Naive thymus-derived CD4-positive, alpha-beta T cell (primary cell): ENCODE data around the gene SLC4A9. TPM values are rescaled to one million over a fixed set of nuclear protein-coding genes. Genes with fewer than 3 reads are reported as not detected.
A peak's percentile ranks its signal among the peaks of the same experiment; 100 is the strongest.

ENCODE experiments used
- ATAC-seq: fragments of 150-1000 bp; cut with Tn5 transposase; 2 replicates; pipeline ENCODE4 v1.10.0; 2021; ENCODE audit warnings: mild to moderate bottlenecking, moderate library complexity
- CTCF ChIA-PET: fragments of 350-600 bp; sonication (Branson Sonifier 250); formaldehyde crosslinking; loops from one replicate; lab custom pipeline; 2021; ENCODE audit warnings: antibody characterized with exemption; lab: Charles Lee
- POLR2A ChIA-PET: fragments of 350-600 bp; sonication (Branson Sonifier 250); formaldehyde crosslinking; loops from one replicate; lab custom pipeline; 2021; ENCODE audit warnings: antibody characterized with exemption, inconsistent platforms; lab: Charles Lee
- DNase-seq, 9 donors: peaks; one replicate each; pipeline versions ENCODE4 v3.0.0 to v3.0.0-alpha.2; 2020 to 2022; ENCODE audit warnings: mixed read lengths in 1 of 9
- H3K27ac ChIP-seq: one replicate; pipeline ENCODE4 v1.7.0; 2013; ENCODE audit warnings: mild to moderate bottlenecking, low read depth, low read length, moderate library complexity
- H3K27me3 ChIP-seq, 2 donors: one replicate each; pipeline ENCODE4 v1.7.0; 2013; ENCODE audit warnings: low read length in 2 of 2, mild to moderate bottlenecking in 2 of 2, moderate library complexity in 2 of 2; ENCODE audit not compliant: control insufficient read depth in 2 of 2, insufficient read depth in 2 of 2
- H3K36me3 ChIP-seq, 3 experiments: 1 replicate in 2 of 3; 2 replicates in 1 of 3; pipeline ENCODE4 v1.7.0; 2013; ENCODE audit warnings: low read length in 3 of 3, mild to moderate bottlenecking in 3 of 3, moderate library complexity in 1 of 3; ENCODE audit not compliant: insufficient read depth in 3 of 3, control insufficient read depth in 2 of 3
- H3K4me1 ChIP-seq, 2 donors: one replicate each; pipeline ENCODE4 v1.7.0; 2013; ENCODE audit warnings: low read length in 2 of 2, mild to moderate bottlenecking in 2 of 2, moderate library complexity in 1 of 2; ENCODE audit not compliant: control insufficient read depth in 2 of 2, insufficient read depth in 2 of 2
- H3K4me3 ChIP-seq: 2 replicates; pipeline ENCODE4 v1.7.0; 2013; ENCODE audit warnings: mild to moderate bottlenecking, low read length
- H3K9me3 ChIP-seq, 3 experiments: 1 replicate in 2 of 3; 2 replicates in 1 of 3; pipeline ENCODE4 v1.7.0; 2013; ENCODE audit warnings: low read length in 3 of 3; ENCODE audit not compliant: control insufficient read depth in 2 of 3
- H3K27ac Mint-ChIP-seq, 9 donors: one replicate each; pipeline ENCODE4 v1.8.0; 2020 to 2022; ENCODE audit warnings: mixed read lengths in 9 of 9, mild to moderate bottlenecking in 8 of 9, moderate library complexity in 5 of 9, inconsistent platforms in 2 of 9
- H3K27me3 Mint-ChIP-seq, 5 donors: one replicate each; pipeline ENCODE4 v1.8.0; 2021 to 2022; ENCODE audit warnings: mixed read lengths in 5 of 5, mild to moderate bottlenecking in 1 of 5
- H3K36me3 Mint-ChIP-seq, 5 donors: one replicate each; pipeline ENCODE4 v1.8.0; 2020 to 2022; ENCODE audit warnings: mixed read lengths in 5 of 5, mild to moderate bottlenecking in 3 of 5, inconsistent platforms in 1 of 5
- H3K4me1 Mint-ChIP-seq, 7 donors: one replicate each; pipeline ENCODE4 v1.8.0; 2020 to 2022; ENCODE audit warnings: mixed read lengths in 7 of 7, mild to moderate bottlenecking in 3 of 7, inconsistent platforms in 1 of 7
- H3K4me3 Mint-ChIP-seq, 10 donors: one replicate each; pipeline ENCODE4 v1.8.0; 2020 to 2022; ENCODE audit warnings: mild to moderate bottlenecking in 10 of 10, mixed read lengths in 10 of 10, moderate library complexity in 6 of 10, inconsistent platforms in 2 of 10
- H3K9me3 Mint-ChIP-seq, 11 donors: one replicate each; pipeline ENCODE4 v1.8.0; 2020 to 2022; ENCODE audit warnings: mixed read lengths in 11 of 11, mild to moderate bottlenecking in 4 of 11, inconsistent platforms in 1 of 11, moderate library complexity in 1 of 11
- intact Hi-C, 2 donors: fragments of 100-400 bp; cut with micrococcal nuclease; formaldehyde crosslinking; loops; one replicate each; pipeline ENCODE4 v1.15.1; 2023
- polyA plus RNA-seq, 2 donors: library from polyadenylated mRNA; unstranded; fragments of 300-500 nt; fragmentation: Illumina TruSeq; gene quantifications; one replicate each; pipeline ENCODE4 v1.2.3, GENCODE V29; 2021
- total RNA-seq, 6 experiments: library from RNA in 5 of 6; stranded (reverse) in 5 of 6; gene quantifications; 1 replicate in 5 of 6; 2 replicates in 1 of 6; pipeline ENCODE4 v1.2.3 and lab custom pipeline; 2021 to 2026

SLC4A9 gene
- total and polyA plus RNA-seq, 7 experiments from 2014 or later: 0.13 to 0.96 (median 0.34) TPM; not detected in 4

GRCh38 chr5:140336388-140336787, 23.6 kb upstream of the SLC4A9 start:
- Mint-ChIP-seq H3K4me3 (no peak overlapping the region), H3K27me3 (no peaks in the 10 kb centered on the region), H3K27ac (peak overlapping the region in 3 of 9 donors; percentile 1 to 51 (median 41)), H3K4me1 (peaks cover 0 to 42% (median 11%) of the 10 kb centered on the region in 7 donors), H3K9me3 (no peaks in the 10 kb centered on the region), H3K36me3 (peaks cover 0 to 41% (median 4%) of the 10 kb centered on the region in 5 donors)
- ChIA-PET CTCF (interaction anchor here (0.6 to 1.0 kb wide), 2 partner anchors 13 to 22 kb away, joined by 3 read pairs; no protein-coding TSS in a partner anchor), POLR2A (interaction anchor here (1.9 kb wide), 1 partner anchor 10 kb away, joined by 9 read pairs; the partner anchor contains the start of gene HBEGF)
- Histone ChIP-seq H3K27ac (no peak overlapping the region), H3K36me3 (peaks cover 0 to 4% (median 0%) of the 10 kb centered on the region in 3 experiments), H3K27me3 (no peaks in the 10 kb centered on the region), H3K9me3 (no peaks in the 10 kb centered on the region), H3K4me1 (no peaks in the 10 kb centered on the region), H3K4me3 (no peak overlapping the region)
- DNase-seq: no peak
- ATAC-seq: no peak
- intact Hi-C loops: no loop called here

GRCh38 chr5:140337880-140338279, 22.1 kb upstream of the SLC4A9 start:
- POLR2A ChIA-PET: interaction anchor here (1.9 kb wide), 1 partner anchor 8 kb away, joined by 9 read pairs; the partner anchor contains the start of gene HBEGF
- H3K36me3 ChIP-seq: peaks cover 0 to 4% (median 0%) of the 10 kb centered on the region in 3 experiments
- no peak for ATAC-seq
- peaks cover 0 to 47% (median 4%) of the 10 kb centered on the region in 5 donors for H3K36me3 Mint-ChIP-seq
- peaks cover 10 to 13% of the 10 kb centered on the region in 2 donors for H3K4me1 ChIP-seq
- CTCF ChIA-PET: interaction anchor here (1.0 to 1.2 kb wide), 2 partner anchors 14 to 71 kb away, joined by 3 to 4 read pairs; no protein-coding TSS in a partner anchor
- H3K4me1 Mint-ChIP-seq: peaks cover 12 to 55% (median 26%) of the 10 kb centered on the region in 7 donors
- no peaks in the 10 kb centered on the region for H3K9me3 ChIP-seq
- no peaks in the 10 kb centered on the region for H3K27me3 Mint-ChIP-seq
- H3K27me3 ChIP-seq: no peaks in the 10 kb centered on the region
- H3K4me3 ChIP-seq: no peak overlapping the region
- no peaks in the 10 kb centered on the region for H3K9me3 Mint-ChIP-seq
- H3K27ac Mint-ChIP-seq: no peak overlapping the region
- intact Hi-C loops: no loop called here
- no peak for DNase-seq
- no peak overlapping the region for H3K27ac ChIP-seq
- H3K4me3 Mint-ChIP-seq: no peak overlapping the region

DNA sequence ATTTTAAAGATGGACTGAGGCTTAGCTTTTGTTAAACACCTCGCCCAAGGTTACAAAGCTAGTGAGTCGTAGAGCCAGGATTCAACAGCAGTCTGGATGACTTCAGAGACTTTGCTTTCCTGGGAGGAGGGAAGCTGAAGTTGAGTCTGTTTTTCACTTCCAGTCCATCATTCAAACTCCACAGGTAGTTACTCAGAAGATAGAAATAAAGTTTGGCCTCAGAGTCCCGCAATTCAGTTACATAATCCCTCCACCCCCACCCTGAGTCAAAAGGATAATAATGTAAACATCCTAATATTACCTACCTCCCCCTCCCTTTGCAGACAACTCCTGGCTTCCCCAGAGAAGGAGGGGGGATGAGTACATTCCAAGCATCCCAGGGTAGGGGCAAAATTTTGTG, 21.7 kb upstream of the SLC4A9 start:
- DNase-seq: no peak
- Histone ChIP-seq H3K27me3 (no peaks in the 10 kb centered on the region), H3K4me1 (peaks cover 10 to 17% of the 10 kb centered on the region in 2 donors), H3K27ac (no peak overlapping the region), H3K9me3 (no peaks in the 10 kb centered on the region), H3K4me3 (no peak overlapping the region), H3K36me3 (peaks cover 0 to 4% (median 0%) of the 10 kb centered on the region in 3 experiments)
- Mint-ChIP-seq H3K27ac (no peak overlapping the region), H3K4me1 (peaks cover 16 to 59% (median 30%) of the 10 kb centered on the region in 7 donors), H3K27me3 (no peaks in the 10 kb centered on the region), H3K9me3 (no peaks in the 10 kb centered on the region), H3K4me3 (no peak overlapping the region), H3K36me3 (peaks cover 0 to 44% (median 4%) of the 10 kb centered on the region in 5 donors)
- ChIA-PET POLR2A (no interaction called here), CTCF (interaction anchor here (1.2 kb wide), 1 partner anchor 71 kb away, joined by 3 read pairs; no protein-coding TSS in a partner anchor)
- intact Hi-C loops: no loop called here
- ATAC-seq: no peak

DNA sequence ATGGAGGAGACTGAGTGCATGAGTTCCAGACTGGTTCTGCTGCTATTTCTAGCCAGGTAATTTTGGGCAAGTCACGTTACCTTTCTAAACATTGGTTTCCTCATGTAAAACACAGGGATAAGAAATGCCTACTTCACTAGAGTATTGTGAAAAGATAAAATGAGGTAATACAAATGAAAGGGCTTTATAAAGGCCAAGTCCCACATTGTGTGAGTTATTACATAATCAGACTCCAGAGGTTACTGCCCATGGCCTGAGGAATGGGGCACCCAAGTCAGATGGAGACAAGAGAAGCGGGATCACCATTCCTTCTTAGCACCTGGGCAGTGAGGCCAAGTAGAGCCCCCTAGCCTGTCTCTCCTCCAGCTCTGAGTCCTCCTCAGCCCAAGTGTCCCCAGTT, 21.1 kb upstream of the SLC4A9 start:
- Mint-ChIP-seq H3K4me3 (peak overlapping the region in 1 of 10 donors; percentile 55), H3K4me1 (peaks cover 20 to 65% (median 34%) of the 10 kb centered on the region in 7 donors), H3K27me3 (no peaks in the 10 kb centered on the region), H3K36me3 (peaks cover 0 to 43% (median under 1%) of the 10 kb centered on the region in 5 donors), H3K9me3 (no peaks in the 10 kb centered on the region), H3K27ac (peak overlapping the region in 2 of 9 donors; percentile 5 to 62)
- Histone ChIP-seq H3K9me3 (no peaks in the 10 kb centered on the region), H3K36me3 (peaks cover 0 to 3% (median 0%) of the 10 kb centered on the region in 3 experiments), H3K4me3 (no peak overlapping the region), H3K4me1 (peaks cover 10 to 21% of the 10 kb centered on the region in 2 donors), H3K27me3 (no peaks in the 10 kb centered on the region), H3K27ac (no peak overlapping the region)
- no peak for ATAC-seq
- ChIA-PET POLR2A (no interaction called here), CTCF (no interaction called here)
- DNase-seq: no peak
- intact Hi-C loops: no loop called here

DNA sequence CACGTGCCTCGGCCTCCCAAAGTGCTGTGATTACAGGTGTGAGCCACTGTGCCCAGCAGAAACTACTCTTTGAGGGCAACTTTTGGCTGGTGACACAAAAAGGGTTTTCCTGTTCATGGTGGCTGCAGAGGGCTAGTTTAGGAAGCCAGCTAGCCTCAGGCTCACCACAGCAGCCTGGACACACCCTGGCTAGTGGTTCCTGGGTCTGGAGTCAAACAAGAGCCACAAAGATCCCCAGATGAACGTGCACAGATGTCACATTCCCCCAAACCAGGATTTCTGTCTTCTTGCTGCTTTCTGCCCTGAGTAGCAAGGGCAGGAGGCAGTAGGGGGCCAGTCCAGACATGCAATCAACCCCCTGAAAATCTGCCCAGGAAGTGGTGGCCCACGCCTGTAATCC, 20.4 kb upstream of the SLC4A9 start:
- CTCF ChIA-PET: no interaction called here
- Mint-ChIP-seq H3K27me3 (no peaks in the 10 kb centered on the region), H3K27ac (peak overlapping the region in 2 of 9 donors; percentile 20 to 72), H3K4me3 (peak overlapping the region in 1 of 10 donors; percentile 28), H3K9me3 (no peaks in the 10 kb centered on the region), H3K36me3 (peaks cover 0 to 48% (median 0%) of the 10 kb centered on the region in 5 donors), H3K4me1 (peaks cover 25 to 72% (median 41%) of the 10 kb centered on the region in 7 donors)
- H3K36me3 ChIP-seq: no peaks in the 10 kb centered on the region
- H3K27me3 ChIP-seq: no peaks in the 10 kb centered on the region
- H3K4me1 ChIP-seq: peaks cover 10 to 21% of the 10 kb centered on the region in 2 donors
- no peaks in the 10 kb centered on the region for H3K9me3 ChIP-seq
- POLR2A ChIA-PET: no interaction called here
- intact Hi-C loops: loop anchor here in 1 of 2 donors (10.0 kb wide), 1 partner anchor 225 kb away; the partner anchor contains the start of gene PURA
- H3K4me3 ChIP-seq: no peak overlapping the region
- DNase-seq (no peak), ATAC-seq (no peak)
- no peak overlapping the region for H3K27ac ChIP-seq

DNA sequence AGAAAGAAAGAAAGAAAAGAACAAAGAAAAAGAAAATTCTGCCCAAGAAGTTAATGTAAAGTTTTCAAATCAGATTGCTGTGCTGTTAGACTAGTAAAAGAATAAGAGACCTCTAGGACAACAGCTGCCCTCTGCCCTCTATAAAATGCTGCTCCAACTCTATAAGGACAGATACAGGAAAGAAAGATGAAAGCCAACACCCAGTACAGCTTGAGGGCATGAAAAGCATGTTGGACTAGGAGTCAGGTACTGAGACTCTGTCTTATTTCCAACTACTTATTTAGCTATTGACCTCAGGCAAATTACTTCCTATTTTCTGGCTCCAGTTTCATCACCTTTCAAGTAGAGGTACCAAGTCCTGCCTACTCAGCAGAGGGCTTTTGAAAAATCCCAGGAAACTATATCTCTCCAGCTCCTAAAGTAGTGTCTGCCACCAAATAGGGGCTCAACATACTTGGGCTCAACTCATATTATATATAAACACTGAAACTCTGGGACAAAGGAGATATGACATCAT, 19.3 kb upstream of the SLC4A9 start:
- Histone ChIP-seq H3K27me3 (no peaks in the 10 kb centered on the region), H3K27ac (no peak overlapping the region), H3K9me3 (no peaks in the 10 kb centered on the region), H3K4me1 (peaks cover 10 to 26% of the 10 kb centered on the region in 2 donors), H3K36me3 (no peaks in the 10 kb centered on the region), H3K4me3 (no peak overlapping the region)
- DNase-seq (no peak), ATAC-seq (no peak)
- Mint-ChIP-seq H3K4me3 (peak overlapping the region in 1 of 10 donors; percentile 91), H3K27me3 (peaks cover 0 to 4% (median 0%) of the 10 kb centered on the region in 5 donors), H3K36me3 (peaks cover 0 to 52% (median 0%) of the 10 kb centered on the region in 5 donors), H3K27ac (peak overlapping the region in 6 of 9 donors; percentile 41 to 94 (median 82)), H3K9me3 (no peaks in the 10 kb centered on the region), H3K4me1 (peaks cover 30 to 77% (median 50%) of the 10 kb centered on the region in 7 donors)
- ChIA-PET POLR2A (interaction anchor here (1.3 kb wide), 1 partner anchor 359 kb away, joined by 3 read pairs; the partner anchor contains the start of gene ZMAT2), CTCF (interaction anchor here (1.4 to 1.8 kb wide), 2 partner anchors 11 to 101 kb away, joined by 3 to 10 read pairs; no protein-coding TSS in a partner anchor)
- intact Hi-C loops: loop anchor here in 1 of 2 donors (10.0 kb wide), 1 partner anchor 226 kb away; the partner anchor contains the start of gene PURA
